Nucleus accumbens (tissue), 56 donors: ENCODE results near the gene FAM169A.
"Not testable (repeated sequence)": the region's sequence is repeated elsewhere in the genome, so short reads cannot be mapped to it uniquely, and the experiment has no call there.

Experiments used
- DNase-seq, 56 donors: peaks; one replicate each; lab custom pipeline; 2025; lab: John Stamatoyannopoulos, UW

FAM169A gene

GRCh38 chr5:74873525-74874249, 7.5 kb upstream of the FAM169A start:
- no peak for DNase-seq

DNA sequence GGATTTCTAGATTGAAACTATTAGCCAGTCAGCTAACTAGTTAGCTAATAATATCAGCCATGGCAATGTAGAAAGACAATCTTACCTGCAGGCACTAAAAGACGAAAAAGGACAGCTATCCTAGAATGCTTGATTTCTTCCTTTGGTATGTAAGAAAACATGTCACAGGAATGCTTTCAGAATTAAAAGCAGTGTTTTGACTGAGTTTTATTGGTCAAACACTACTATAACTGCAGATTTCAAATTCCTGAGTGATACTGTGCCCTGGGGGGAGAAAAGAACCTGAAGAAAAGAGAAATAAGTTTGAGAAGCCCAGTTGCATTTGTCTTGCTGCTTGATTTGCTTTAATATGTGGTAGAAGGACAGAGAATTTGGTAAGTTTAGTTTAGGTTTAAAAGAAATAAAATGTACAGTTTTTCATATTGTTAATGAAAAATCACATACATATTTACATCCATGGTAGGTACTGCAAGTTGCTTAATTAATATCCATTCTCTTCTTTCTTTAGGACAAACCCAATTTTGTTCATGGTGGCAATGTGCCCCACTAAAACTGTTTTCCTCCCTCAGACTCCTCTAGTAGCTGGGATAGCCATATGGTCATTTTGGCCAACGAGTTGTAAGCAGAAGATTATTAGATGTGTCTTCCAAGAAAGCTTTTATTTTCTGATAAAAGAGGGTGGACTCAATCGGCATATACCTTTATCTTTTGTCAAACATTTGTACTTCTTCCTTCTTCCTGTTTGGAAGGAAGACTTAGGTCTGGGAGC, 4.3 kb upstream of the FAM169A start:
- no peak for DNase-seq

DNA sequence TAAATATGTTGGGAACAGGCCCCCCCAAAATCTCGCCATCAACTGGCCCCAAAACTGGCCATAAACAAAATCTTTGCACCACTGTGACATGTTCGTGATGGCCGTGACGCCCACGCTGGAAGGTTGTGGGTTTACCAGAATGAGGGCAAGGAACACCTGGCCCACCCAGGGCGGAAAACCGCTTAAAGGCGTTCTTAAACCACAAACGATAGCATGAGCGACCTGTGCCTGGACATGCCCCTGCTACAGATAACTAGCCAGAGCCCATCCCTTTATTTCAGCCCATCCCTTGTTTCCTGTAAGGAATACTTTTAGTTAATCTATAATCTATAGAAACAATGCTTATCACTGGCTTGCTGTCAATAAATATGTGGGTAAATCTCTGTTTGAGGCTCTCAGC, 3.2 kb upstream of the FAM169A start:
- not testable (repeated sequence) for DNase-seq

- peak in 21 of 56 donors; percentile 21 to 77 (median 51) for DNase-seq
These were observed 492 bp upstream of the FAM169A start for GRCh38 chr5:74866596-74867162.

- peak in 27 of 56 donors; percentile 6 to 75 (median 37) for DNase-seq
These were observed 857 bp downstream of the FAM169A start for GRCh38 chr5:74865256-74865803.

DNA sequence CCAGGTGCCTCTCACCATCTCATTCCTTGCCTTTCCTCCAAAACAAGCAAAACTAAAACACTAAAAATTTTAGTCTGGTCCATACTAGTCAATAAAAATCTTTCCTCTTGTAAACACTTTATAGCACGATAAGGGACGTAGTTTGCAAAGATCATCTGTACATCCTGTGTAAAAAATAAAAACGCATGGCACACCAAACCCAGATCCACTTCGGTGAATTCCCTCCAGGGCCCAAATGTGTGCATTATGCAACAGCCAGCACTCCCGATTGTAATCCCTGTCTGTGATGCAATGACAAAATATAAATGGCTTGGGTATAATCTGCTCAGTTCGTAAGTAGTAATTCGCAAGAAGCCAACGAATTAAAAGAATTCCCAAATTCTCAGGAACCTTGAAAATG, 1.4 kb downstream of the FAM169A start:
- peak in 7 of 56 donors; percentile 1 to 52 (median 13) for DNase-seq

DNA sequence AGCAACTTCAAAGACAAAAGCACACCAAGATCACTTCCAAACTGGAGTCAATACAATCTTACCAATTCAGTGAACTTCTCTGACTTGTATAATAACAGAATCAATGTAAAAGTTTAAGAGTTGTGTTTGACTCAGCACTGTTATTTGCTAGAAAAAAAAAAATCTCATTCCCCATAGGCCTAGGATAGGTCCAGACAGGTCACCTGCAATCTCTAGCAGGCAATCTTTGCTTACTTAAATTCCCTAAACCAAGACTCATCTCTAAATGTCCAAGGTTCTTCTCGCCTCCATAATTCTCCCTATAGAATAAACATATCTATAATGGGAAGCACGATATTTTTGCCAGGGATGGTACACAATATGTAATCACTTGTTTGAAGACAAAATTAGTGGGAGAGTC, 2.5 kb downstream of the FAM169A start:
- no peak for DNase-seq

DNA sequence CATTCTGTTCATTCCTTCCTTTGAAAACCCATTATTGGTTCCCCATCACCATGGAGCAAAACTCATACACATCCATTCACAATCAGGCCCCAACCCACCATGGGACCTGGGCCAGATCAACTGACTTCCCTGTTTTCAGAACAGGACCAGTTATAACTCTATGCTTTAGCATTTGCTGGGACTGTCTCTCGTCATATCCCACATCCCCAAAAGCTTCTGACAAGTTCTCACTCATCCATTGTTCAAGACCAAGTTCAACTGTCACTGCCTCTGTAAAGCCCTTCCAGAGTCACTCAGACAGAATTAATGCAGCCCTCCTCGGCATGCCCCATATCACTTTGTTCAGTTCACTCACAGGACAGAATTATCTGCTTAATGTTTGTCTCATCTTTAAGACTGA, 4.0 kb downstream of the FAM169A start:
- DNase-seq: no peak

GRCh38 chr5:74856975-74857374, 9.2 kb downstream of the FAM169A start:
- DNase-seq: not testable (repeated sequence)

GRCh38 chr5:74853256-74853655, 12.9 kb downstream of the FAM169A start:
- no peak for DNase-seq

- DNase-seq: no peak
These were observed 14.4 kb downstream of the FAM169A start for GRCh38 chr5:74851684-74852353.

DNA sequence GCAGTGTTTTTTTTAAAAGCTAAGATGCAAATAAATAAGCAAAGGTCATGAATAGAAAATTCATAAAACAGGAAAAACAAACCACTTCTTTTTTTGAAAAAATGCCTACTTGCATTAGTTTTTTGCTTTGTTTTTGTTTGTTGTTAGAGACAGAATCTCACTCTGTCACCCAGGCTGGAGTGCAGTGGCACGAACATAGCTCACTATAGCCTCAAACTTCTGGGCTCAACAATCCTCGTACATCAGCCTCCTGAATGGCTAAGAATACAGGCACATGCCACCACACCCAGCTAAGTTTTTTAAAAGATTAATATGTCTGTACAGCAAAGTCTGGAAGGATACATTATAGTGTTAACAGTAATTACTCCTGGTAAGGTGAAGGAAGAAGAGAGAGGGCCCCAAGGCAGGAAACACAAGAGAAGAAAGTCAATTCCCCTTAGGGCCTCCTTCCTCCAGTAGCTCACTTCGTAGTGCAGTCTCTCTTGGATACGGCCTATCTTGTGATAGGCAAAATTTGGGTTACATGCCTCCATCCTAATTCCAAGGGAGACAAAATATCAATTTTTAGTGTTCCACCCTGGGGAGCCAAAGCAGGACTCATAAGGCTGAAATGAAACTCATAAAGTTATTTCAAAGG, 15.3 kb downstream of the FAM169A start:
- DNase-seq: no peak

- DNase-seq: no peak
These were observed 16.2 kb downstream of the FAM169A start for GRCh38 chr5:74850030-74850429.

DNA sequence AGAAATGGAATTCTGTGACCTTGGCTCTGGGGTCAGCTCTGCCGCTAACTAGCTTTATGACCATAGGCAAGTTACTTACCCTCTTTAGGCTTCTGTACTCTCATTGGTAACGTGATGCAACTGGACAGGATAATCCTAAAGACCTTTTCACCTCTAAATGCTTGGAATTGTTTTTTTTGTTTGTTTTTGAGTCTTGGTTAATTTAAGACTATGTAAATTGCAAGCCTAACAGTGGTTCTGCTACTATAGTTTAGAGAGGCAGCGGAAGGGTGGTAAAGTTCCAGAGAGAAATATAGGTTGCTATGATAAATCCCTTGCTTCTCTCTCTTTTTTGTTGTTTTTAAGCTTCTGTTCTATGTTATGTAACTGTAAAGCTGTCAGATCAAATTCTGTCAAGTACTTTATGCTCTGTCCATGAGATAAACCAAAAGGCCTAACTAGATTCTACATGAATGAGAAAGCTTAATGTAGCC, 17.6 kb downstream of the FAM169A start:
- DNase-seq: no peak

GRCh38 chr5:74839229-74839628, 27.0 kb downstream of the FAM169A start:
- DNase-seq: no peak

- no peak for DNase-seq
These were observed 27.9 kb downstream of the FAM169A start for GRCh38 chr5:74838262-74838661.

GRCh38 chr5:74837115-74837514, 29.1 kb downstream of the FAM169A start:
- no peak for DNase-seq

DNA sequence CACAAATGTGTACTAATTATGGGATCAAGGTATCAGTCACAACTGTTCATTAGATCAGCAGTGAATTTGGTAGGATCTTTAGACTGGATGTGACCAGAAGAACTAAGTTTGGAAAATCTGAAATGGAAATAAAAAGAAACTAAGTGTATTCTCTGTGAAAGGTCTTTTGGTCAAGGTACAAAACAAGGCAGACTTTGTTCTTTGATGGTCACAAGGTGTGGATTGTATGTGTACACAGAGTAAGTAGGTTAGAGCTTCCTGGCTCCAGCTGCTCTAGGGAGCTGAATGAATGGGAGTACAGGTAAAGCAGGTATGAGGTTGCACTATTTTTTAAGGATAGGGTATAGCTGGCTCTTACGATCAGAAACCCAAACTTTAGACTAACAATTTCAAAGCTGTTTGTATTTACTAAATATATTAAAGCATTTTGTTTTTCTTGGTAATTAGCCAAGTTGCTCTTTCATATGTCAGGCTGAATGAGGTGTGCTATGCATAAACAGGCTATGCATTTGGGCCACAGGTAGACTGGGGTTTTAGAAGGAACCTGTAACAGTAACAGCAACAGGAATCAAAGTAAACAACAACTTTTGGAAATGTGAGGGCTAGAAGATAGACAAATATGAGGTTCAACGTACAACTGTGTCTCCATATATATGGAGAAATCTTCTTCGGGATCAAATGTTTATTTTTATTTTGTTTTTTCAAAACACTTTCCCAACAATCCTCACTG, 32.5 kb downstream of the FAM169A start:
- DNase-seq: no peak

- DNase-seq: no peak
These were observed 36.8 kb downstream of the FAM169A start for GRCh38 chr5:74829413-74829812.
